Activated T-cell treated with anti-CD3 and anti-CD28 coated beads, Interleukin-2, amount 50 U/mL, for 4 hours (primary cell): ENCODE data around the gene NRG3. TPM values are rescaled to one million over a fixed set of nuclear protein-coding genes. Genes with fewer than 3 reads are reported as not detected.
"Not testable (repeated sequence)": the region's sequence is repeated elsewhere in the genome, so short reads cannot be mapped to it uniquely, and the experiment has no call there.

Experiments
- ATAC-seq, 2 donors: fragments of 200-7000 bp; cut with Tn5 transposase; one replicate each; pipeline ENCODE4 v1.10.0; 2021
- DNase-seq: peaks from one replicate; pipeline ENCODE4 v3.0.0-alpha.2; 2020
- H3K27me3 Mint-ChIP-seq: one replicate; pipeline ENCODE4 v1.8.0; 2021; ENCODE audit warnings: low read depth, mixed read lengths
- H3K36me3 Mint-ChIP-seq: one replicate; pipeline ENCODE4 v1.8.0; 2022; ENCODE audit warnings: mixed read lengths; ENCODE audit not compliant: insufficient read depth
- H3K4me1 Mint-ChIP-seq: one replicate; pipeline ENCODE4 v1.8.0; 2021; ENCODE audit warnings: low read depth, mixed read lengths
- H3K4me3 Mint-ChIP-seq: one replicate; pipeline ENCODE4 v1.8.0; 2021; ENCODE audit warnings: mild to moderate bottlenecking, moderate library complexity, mixed read lengths
- H3K9me3 Mint-ChIP-seq: one replicate; pipeline ENCODE4 v1.8.0; 2021; ENCODE audit warnings: mixed read lengths
- total RNA-seq, 3 donors: library from RNA; stranded (reverse); gene quantifications; one replicate each; pipeline ENCODE4 v1.2.1, GENCODE V29; 2021

NRG3 gene
- total RNA-seq, 3 donors from 2014 or later = not detected

DNA sequence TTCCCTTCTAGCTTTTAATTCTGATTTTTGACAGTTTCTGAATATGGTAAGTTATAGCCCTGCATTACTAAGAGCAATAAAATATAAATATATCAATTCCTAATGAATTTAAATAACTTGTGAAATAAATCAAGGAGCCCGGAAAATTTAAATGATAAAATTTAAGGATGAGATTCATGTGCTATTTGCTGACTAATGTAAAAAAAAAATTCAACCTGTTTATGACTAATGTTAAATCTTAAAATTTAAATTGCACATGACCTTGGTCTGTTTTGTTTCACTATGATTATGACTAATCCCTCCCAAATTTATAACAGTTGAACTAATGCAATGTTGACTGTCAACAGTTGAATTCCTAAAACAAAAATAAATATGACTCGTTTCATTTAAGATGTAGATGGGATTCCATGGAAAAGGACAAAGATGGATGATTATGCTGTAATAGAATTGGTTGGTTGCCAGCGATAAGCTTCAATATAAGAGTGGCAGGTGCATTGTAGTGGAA is 419.9 kb downstream of the NRG3 start:
- Mint-ChIP-seq H3K27me3 (no peaks in the 10 kb centered on the region), H3K9me3 (peaks cover 13% of the 10 kb centered on the region), H3K4me3 (no peak overlapping the region), H3K36me3 (no peaks in the 10 kb centered on the region), H3K4me1 (no peaks in the 10 kb centered on the region)
- DNase-seq = no peak
- ATAC-seq = no peak

DNA sequence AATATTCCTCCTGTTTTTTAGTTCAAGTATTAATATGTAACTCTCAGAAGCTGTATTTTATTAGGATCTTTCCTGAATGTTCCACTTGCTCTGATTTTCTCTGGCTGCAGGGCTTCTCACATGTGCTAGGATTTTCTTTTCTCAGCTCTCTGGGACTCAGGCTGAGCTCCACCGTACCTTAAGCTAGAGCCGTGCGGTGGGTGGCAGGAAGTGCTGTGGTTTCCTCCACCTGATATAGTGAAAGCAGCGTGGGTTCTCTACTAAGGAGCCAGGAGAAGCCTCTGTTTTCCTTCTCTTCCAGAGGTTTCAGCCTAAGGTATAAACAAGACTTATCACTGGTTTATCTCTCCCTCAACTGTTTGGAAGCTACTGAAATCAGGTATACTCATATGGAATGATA is 433.6 kb downstream of the NRG3 start:
- H3K27me3 Mint-ChIP-seq = no peaks in the 10 kb centered on the region
- H3K9me3 Mint-ChIP-seq = peaks cover 15% of the 10 kb centered on the region
- no peaks in the 10 kb centered on the region for H3K4me1 Mint-ChIP-seq
- no peak overlapping the region for H3K4me3 Mint-ChIP-seq
- H3K36me3 Mint-ChIP-seq = no peaks in the 10 kb centered on the region
- DNase-seq (no peak), ATAC-seq (no peak)

DNA sequence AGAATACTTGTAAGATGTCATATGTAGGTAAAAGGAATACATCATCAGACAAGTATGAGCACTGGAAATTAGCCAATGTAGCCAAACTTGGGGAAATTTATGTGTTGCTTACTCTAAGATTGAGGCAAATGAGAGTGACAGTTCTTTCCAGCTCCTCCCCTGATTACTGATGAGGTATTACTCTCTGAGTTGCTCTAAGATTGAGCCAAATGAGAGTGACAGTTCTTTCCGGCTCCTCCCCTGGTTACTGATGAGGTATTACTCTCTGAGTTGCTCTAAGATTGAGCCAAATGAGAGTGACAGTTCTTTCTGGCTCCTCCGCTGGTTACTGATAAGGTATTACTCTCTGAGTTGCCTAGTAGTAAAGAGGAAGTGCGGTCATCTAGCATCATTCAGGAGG is 435.8 kb downstream of the NRG3 start:
- H3K36me3 Mint-ChIP-seq = no peaks in the 10 kb centered on the region
- no peak for ATAC-seq

DNA sequence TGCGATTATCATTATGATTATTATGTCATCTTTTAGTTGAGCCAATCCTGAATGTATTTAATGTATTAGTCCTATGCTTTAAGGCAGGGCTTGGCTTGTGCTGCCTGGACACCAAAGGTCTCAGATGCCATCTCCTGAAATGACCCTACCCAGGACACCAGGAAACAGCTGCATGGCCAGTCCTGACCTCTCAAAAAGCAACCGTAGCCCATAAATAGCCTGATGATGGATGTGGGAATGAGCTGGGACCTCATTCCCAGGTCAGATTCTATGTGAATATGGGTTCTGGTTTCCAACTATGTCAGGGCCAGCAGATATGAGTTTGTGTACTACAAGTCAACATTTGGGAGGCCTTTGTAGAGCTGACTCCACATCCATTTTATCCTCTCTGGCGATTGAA is 438.4 kb downstream of the NRG3 start:
- Mint-ChIP-seq H3K27me3 (no peaks in the 10 kb centered on the region), H3K36me3 (no peaks in the 10 kb centered on the region), H3K9me3 (peaks cover 15% of the 10 kb centered on the region), H3K4me3 (no peak overlapping the region), H3K4me1 (no peaks in the 10 kb centered on the region)
- DNase-seq = no peak
- no peak for ATAC-seq

More for the DNA sequence above, 435.8 kb downstream of the NRG3 start:
- no peaks in the 10 kb centered on the region for H3K4me1 Mint-ChIP-seq
- no peak for DNase-seq
- no peak overlapping the region for H3K4me3 Mint-ChIP-seq
- H3K9me3 Mint-ChIP-seq = peaks cover 18% of the 10 kb centered on the region
- H3K27me3 Mint-ChIP-seq = no peaks in the 10 kb centered on the region

DNA sequence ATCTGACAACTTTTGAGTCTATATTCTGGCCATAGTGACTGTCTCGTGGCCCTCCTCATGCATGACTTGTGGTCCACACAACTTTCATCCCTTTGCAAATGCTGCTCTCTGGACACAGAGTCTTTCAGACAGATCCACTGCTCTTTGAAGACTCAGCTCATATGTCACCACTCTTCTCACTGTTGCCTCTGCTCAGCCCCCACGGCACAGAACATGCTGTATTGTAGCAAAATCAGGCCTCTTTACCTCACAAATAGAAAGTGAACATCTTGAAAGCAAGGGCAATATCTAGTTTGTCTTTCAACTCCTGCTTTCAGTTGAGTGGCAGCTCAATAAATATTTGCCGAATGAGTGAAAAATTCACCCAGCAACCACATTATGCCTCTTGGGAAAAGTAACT is 443.5 kb downstream of the NRG3 start:
- Mint-ChIP-seq H3K4me3 (no peak overlapping the region), H3K4me1 (no peaks in the 10 kb centered on the region), H3K36me3 (no peaks in the 10 kb centered on the region), H3K27me3 (no peaks in the 10 kb centered on the region), H3K9me3 (peaks cover 3% of the 10 kb centered on the region)
- DNase-seq (no peak), ATAC-seq (no peak)

DNA sequence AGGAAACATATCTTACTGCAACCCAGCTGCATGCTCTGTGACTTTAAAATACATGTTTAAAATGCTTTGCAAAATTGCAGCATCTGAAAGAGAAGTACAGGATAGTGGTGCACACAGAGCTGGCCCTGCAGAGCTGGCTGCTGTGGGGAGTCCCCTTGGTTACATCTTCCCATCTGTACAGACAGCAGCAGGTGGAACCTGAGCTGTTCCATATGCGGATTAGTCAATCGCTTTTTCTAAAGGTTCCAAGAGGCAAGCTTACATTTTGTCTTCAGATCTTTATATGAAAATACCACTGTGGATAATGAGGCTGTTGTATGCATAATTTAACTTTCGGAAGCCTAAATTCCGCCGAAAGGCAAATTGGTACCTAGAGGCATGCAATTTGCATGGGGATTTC is 444.1 kb downstream of the NRG3 start:
- no peaks in the 10 kb centered on the region for H3K27me3 Mint-ChIP-seq
- DNase-seq = no peak
- ATAC-seq = no peak
- no peaks in the 10 kb centered on the region for H3K36me3 Mint-ChIP-seq
- H3K4me1 Mint-ChIP-seq = no peaks in the 10 kb centered on the region
- H3K4me3 Mint-ChIP-seq = no peak overlapping the region
- peaks cover 2% of the 10 kb centered on the region for H3K9me3 Mint-ChIP-seq

DNA sequence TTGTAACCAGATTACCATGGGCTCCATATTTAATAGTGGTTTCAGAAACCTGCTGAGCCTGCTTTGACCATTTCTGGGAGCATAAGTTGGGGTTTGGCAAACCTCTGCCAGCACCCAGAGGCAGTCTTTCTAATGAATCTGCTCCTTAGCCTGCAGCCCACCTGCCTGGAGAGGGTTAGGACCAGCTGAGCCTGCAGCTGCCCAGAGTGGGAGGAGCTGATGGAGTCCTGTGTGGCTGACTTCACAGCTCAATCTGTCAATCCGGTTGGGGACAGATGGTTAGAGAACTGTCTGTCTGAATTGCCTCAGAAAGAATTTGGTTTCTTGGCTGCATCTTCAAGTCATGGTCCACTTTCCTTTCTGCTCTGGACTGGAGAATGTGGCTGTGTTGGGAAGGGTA is 444.6 kb downstream of the NRG3 start:
- no peak for DNase-seq
- no peak for ATAC-seq
- Mint-ChIP-seq H3K36me3 (no peaks in the 10 kb centered on the region), H3K4me3 (no peak overlapping the region), H3K27me3 (no peaks in the 10 kb centered on the region), H3K9me3 (no peaks in the 10 kb centered on the region), H3K4me1 (no peaks in the 10 kb centered on the region)

DNA sequence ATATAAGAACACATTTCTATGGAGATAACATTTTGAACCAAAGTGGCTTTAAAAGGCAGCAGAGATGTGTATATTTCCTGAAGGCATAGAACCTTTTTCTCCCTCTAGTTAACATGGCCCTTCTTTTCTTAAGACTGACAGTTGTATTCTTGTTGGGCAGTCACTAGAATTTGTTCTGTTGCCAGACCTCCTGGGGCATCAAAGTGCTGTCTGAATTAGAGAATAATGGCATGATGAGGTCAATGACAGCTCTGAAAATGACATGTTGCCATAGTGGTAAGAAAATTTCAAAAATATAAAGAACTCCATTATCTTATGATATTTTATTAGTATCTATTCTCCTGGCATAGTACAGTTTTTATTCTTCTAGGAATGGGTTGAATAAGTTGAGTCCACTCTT is 446.7 kb downstream of the NRG3 start:
- H3K36me3 Mint-ChIP-seq = no peaks in the 10 kb centered on the region
- H3K4me3 Mint-ChIP-seq = no peak overlapping the region
- H3K4me1 Mint-ChIP-seq = no peaks in the 10 kb centered on the region
- DNase-seq = no peak
- H3K27me3 Mint-ChIP-seq = no peaks in the 10 kb centered on the region
- H3K9me3 Mint-ChIP-seq = no peaks in the 10 kb centered on the region
- no peak for ATAC-seq

DNA sequence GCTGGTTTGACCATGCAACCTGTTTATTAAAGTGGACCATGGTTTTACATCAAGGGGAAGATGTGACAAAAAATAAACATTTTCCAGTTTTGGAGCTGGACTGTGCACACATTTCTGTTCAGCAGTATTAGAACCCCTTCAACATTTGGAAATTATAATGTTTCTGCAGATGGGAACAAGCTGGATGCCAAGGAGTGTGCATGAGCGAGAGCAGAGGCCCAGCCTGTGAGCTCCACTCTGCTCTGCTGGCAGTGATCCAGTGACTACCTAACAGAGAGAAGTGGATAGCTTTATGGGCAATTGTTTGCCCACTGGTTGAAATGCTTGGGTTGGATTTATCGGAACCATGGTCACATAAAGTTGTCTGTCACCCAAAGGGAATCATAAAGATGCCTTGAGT is 456.7 kb downstream of the NRG3 start:
- peaks cover 6% of the 10 kb centered on the region for H3K9me3 Mint-ChIP-seq
- no peaks in the 10 kb centered on the region for H3K4me1 Mint-ChIP-seq
- DNase-seq (no peak), ATAC-seq (no peak)
- H3K27me3 Mint-ChIP-seq = no peaks in the 10 kb centered on the region
- H3K36me3 Mint-ChIP-seq = no peaks in the 10 kb centered on the region
- H3K4me3 Mint-ChIP-seq = no peak overlapping the region

DNA sequence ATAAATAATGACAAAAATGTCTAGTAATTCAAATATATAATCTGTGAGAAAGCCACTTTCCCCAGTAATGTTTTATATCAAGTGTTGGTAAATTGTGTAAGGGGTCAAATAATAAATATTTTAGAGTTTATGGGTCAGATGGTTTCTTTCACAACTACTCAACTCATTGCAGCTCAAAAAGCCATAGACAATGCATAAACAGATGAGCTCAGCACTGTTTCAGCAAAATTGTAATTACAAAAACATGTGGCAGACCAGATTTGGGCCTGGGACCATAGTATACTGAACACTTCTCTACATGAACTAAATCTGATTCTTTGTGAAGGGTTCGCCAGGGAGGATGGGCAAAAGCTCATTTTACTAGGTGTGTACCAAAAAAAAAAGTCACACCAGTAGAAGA is 460.8 kb downstream of the NRG3 start:
- no peak overlapping the region for H3K4me3 Mint-ChIP-seq
- no peak for ATAC-seq
- H3K36me3 Mint-ChIP-seq = no peaks in the 10 kb centered on the region
- no peaks in the 10 kb centered on the region for H3K4me1 Mint-ChIP-seq
- no peaks in the 10 kb centered on the region for H3K27me3 Mint-ChIP-seq
- DNase-seq = no peak
- H3K9me3 Mint-ChIP-seq = peaks cover 8% of the 10 kb centered on the region

DNA sequence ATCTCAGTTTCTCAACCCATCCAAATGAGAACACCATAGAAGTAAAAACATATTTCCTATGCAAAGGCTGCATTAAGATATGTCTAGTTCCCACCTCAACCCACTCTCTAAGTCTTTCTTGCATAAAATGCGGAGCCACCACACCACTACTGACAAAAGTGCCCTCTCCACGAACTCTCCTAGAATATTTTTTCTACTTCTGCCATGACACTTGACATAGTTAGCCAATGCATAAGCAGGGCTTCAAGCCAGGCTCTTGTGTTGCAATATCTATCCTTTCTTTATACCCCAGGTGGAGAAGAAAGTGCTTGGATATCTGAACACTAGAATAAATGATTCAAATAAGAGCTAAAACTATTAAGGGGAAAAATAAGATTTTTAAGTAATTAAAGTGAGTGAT is 465.2 kb downstream of the NRG3 start:
- Mint-ChIP-seq H3K9me3 (peaks cover 11% of the 10 kb centered on the region), H3K4me1 (no peaks in the 10 kb centered on the region), H3K4me3 (no peak overlapping the region), H3K36me3 (no peaks in the 10 kb centered on the region), H3K27me3 (no peaks in the 10 kb centered on the region)
- DNase-seq (no peak), ATAC-seq (no peak)

DNA sequence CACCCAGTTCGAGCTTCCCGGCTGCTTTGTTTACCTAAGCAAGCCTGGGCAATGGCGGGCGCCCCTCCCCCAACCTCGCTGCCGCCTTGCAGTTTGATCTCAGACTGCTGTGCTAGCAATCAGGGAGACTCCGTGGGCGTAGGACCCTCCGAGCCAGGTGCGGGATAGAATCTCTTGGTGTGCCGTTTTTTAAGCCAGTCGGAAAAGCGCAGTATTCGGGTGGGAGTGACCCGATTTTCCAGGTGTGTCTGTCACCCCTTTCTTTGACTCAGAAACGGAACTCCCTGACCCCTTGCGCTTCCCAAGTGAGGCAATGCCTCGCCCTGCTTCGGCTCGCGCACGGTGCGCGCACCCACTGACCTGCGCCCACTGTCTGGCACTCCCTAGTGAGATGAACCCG is 474.6 kb downstream of the NRG3 start:
- H3K36me3 Mint-ChIP-seq, H3K9me3 Mint-ChIP-seq, ATAC-seq, H3K4me1 Mint-ChIP-seq, DNase-seq, H3K4me3 Mint-ChIP-seq, H3K27me3 Mint-ChIP-seq: not testable (repeated sequence)

DNA sequence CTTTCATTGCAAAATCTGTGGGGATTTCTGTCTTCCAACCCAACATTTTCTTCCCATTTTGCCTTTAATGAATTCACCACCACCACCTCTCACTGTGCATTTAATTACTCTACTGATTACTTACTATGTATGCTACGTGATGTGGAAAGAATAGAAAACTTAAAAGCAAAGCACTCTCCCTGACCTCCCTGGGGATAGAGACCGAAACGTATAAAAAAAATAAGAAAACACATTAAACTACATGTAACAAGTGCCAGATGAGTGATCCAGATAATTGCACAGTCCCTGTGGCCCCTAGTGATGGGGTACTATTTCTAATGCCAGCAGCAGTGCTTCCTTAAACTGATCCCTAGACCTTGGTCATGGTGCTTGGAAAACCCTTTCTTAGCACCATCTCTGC is 478.4 kb downstream of the NRG3 start:
- DNase-seq = no peak
- Mint-ChIP-seq H3K27me3 (no peaks in the 10 kb centered on the region), H3K4me1 (no peaks in the 10 kb centered on the region), H3K36me3 (no peaks in the 10 kb centered on the region), H3K9me3 (peaks cover 3% of the 10 kb centered on the region), H3K4me3 (no peak overlapping the region)
- no peak for ATAC-seq

DNA sequence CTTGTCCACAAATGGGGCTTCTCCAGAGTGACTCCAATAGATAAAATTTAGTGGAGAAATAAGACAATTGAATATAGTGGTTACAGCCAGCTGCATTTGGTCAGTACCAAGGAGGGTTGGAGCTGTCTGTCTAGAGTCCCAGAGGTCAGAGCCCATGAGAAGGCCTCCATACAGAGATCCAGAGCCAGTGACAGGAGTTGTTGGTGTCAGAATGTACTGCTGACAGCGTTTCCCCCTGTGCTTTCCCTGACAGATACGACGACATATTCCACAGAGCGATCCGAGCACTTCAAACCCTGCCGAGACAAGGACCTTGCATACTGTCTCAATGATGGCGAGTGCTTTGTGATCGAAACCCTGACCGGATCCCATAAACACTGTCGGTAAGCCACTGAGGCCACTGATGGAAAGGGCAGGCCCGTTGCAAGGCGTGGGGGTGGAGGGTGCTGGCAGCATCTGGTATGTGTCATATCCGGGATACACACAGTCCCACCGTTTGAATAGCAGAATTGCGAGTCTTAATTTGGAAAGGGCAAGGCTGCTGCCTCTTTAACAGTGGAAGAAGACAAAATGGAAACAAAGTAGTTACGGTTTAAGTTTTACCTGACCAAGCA is 483.6 kb downstream of the NRG3 start:
- ATAC-seq = no peak
- DNase-seq = no peak
- Mint-ChIP-seq H3K4me3 (no peak overlapping the region), H3K9me3 (no peaks in the 10 kb centered on the region), H3K4me1 (no peaks in the 10 kb centered on the region), H3K36me3 (no peaks in the 10 kb centered on the region), H3K27me3 (no peaks in the 10 kb centered on the region)

DNA sequence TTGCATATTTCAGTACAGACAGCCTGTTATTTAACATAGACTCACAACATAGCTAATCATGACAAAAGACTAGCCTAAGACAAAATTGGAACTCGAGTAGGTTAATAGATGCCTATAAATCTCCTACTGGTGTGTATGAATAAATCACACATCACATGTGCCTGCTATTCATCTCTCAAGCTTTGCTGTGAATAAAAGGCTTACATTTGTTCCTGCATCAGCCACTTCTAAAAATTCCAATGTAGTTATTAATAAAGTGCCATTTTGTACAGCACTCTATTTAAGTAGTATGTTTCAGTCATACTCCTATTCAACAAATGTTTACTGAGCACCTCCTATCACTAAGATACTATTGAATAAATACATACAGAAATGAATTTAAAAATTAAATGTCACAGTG is 486.3 kb downstream of the NRG3 start:
- ATAC-seq (no peak), DNase-seq (no peak)
- Mint-ChIP-seq H3K27me3 (no peaks in the 10 kb centered on the region), H3K9me3 (peaks cover 3% of the 10 kb centered on the region), H3K4me3 (no peak overlapping the region), H3K36me3 (no peaks in the 10 kb centered on the region), H3K4me1 (no peaks in the 10 kb centered on the region)

DNA sequence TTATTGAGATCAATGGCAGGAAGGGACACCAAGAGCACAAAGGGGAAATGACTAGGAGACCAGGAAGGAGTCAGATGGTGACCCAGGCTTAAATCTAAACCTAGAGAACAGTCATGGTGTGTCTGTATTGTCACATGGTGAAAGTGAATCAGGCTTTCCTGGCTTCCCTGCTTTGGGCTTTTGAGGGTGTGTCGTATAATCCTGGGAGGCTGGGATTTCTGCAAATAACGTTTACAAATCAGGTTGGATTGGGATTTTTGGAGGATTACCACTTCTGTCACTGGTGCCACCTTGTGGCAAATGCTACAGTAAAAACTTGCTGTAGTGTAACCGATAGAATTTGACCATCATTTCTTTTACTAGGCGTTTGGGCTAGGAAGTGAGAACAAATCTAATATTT is 502.6 kb downstream of the NRG3 start:
- Mint-ChIP-seq H3K27me3 (no peaks in the 10 kb centered on the region), H3K4me1 (no peaks in the 10 kb centered on the region), H3K9me3 (no peaks in the 10 kb centered on the region), H3K36me3 (no peaks in the 10 kb centered on the region), H3K4me3 (no peak overlapping the region)
- no peak for DNase-seq
- ATAC-seq = no peak
